NB4 (cell line): ENCODE results near the gene SLC41A2.

Experiments
- MAX ChIP-seq: IDR thresholded peaks from 2 replicates; pipeline ENCODE4 v1.6.1; 2011; ENCODE audit warnings: low read depth, low read length
- POLR2A ChIP-seq: IDR thresholded peaks from 2 replicates; pipeline ENCODE4 v1.6.1; 2011; ENCODE audit warnings: mild to moderate bottlenecking; ENCODE audit not compliant: insufficient read length; ENCODE audit errors: extremely low read depth
- TF ChIP-seq, protein P1 (sequence below): IDR thresholded peaks from one replicate; pipeline ENCODE4 v1.5.1; 2012; ENCODE audit warnings: low read depth, low read length

GRCh38 chr12:104957719-104958000, 430 bp downstream of the SLC41A2 start:
- TF ChIP-seq, protein P1, sequence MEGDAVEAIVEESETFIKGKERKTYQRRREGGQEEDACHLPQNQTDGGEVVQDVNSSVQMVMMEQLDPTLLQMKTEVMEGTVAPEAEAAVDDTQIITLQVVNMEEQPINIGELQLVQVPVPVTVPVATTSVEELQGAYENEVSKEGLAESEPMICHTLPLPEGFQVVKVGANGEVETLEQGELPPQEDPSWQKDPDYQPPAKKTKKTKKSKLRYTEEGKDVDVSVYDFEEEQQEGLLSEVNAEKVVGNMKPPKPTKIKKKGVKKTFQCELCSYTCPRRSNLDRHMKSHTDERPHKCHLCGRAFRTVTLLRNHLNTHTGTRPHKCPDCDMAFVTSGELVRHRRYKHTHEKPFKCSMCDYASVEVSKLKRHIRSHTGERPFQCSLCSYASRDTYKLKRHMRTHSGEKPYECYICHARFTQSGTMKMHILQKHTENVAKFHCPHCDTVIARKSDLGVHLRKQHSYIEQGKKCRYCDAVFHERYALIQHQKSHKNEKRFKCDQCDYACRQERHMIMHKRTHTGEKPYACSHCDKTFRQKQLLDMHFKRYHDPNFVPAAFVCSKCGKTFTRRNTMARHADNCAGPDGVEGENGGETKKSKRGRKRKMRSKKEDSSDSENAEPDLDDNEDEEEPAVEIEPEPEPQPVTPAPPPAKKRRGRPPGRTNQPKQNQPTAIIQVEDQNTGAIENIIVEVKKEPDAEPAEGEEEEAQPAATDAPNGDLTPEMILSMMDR, result no peak
- TF ChIP-seq POLR2A (no peak), MAX (no peak)
